Stimulated activated CD4-positive, alpha-beta T cell treated with anti-CD3 and anti-CD28 coated beads, Interleukin-12 subunit alpha, Interleukin-12 subunit beta, amount 100 ng/mL, for 4 hours (primary cell): ENCODE results near the gene SLC25A14.

ENCODE experiments used
- DNase-seq: peaks from one replicate; pipeline ENCODE4 v3.0.0-alpha.2; 2020

SLC25A14 gene

DNA sequence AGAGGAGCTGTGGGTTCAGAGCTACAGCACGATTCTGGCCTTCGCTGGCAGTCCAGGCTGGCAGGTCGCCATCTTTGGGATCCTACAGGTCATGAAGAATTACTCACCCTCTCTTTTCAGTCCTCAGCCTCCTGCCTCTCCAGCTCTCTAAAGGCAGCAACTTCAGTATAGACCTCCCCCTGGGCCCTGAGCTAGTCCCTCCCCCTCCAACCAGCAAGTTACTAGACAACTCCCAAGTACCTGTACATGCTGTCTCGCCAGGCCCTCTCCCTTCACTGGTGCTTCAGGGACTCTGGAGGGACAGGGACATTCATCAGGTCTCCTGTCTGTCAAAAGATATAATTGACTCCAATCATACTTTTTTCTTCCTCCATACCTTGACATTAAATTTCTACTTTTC is 45.8 kb downstream of the SLC25A14 start, which contains the start of gene GPR119:
GPR119 (minus strand) TSS at position 155 of the 400 bp plus-strand sequence. CDS start 227 bp downstream, outside the sequence.
- no peak for DNase-seq

DNA sequence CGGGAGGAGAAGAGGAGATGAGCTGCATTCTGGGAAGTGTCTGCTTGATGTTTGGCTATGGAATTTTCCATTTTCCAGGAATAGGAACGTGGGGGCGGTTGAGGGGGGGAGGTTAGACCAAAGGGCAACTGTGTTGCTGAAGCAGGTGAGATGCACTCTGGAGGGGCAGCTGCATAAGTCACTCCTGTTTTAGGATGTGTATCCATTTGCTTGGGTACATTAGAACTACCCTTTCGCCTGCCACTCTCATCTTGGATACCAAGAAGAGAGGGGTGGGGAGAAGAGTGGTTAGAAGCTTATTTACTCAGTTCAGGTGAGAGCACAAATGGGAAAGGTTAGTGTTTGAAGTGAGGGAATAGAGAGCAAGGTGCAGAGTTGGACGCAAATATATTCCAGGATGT is 46.7 kb downstream of the SLC25A14 start:
- DNase-seq, result no peak

DNA sequence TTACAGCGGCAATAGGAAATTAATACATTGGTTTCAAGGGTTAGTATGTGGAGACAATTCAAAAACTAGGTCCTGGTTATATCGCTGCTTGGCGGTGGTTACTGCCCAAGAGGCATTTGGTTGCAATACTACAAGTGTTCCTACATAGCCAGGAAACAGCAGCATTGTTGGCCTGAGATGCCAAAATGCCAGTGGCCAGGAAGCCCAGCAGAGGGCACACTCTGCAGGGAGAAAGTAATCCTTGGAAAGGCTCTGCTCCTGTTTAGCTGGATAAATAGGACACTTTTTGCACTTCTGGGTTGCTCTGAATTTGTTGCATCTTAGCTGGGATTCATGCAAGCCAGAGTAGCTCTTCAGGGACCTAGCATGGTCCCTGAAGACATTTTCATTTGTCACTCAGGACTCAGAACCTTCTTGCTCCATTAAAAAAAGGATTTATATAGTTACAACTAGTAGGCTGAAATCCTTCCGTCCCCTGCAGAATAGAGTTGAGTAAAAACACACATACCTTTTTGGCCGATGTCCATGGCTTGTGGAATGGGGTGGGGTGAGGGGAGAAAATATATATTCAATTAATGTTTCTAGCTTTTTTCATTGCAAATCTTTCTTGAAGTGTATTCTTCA is 53.8 kb downstream of the SLC25A14 start:
- no peak for DNase-seq

DNA sequence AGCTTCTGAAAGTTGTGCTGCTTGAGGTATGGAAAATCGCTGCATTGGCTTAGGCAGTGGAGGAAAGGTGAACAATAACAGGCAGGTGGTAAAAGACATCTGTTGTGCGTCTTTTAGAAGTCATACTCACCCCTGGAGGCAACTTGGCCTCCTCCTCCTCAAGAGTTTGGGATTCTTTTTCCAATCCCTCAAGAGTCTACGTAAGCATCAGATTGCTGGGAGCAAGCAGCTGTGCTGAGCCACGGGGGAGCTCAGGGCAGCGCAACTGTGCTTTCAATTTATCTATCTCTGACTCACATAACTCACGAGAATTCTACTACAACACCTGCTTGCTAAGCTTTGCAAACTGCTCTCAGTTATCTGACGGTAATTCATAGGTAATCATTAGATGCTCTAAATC is 55.6 kb downstream of the SLC25A14 start:
- DNase-seq, result no peak

DNA sequence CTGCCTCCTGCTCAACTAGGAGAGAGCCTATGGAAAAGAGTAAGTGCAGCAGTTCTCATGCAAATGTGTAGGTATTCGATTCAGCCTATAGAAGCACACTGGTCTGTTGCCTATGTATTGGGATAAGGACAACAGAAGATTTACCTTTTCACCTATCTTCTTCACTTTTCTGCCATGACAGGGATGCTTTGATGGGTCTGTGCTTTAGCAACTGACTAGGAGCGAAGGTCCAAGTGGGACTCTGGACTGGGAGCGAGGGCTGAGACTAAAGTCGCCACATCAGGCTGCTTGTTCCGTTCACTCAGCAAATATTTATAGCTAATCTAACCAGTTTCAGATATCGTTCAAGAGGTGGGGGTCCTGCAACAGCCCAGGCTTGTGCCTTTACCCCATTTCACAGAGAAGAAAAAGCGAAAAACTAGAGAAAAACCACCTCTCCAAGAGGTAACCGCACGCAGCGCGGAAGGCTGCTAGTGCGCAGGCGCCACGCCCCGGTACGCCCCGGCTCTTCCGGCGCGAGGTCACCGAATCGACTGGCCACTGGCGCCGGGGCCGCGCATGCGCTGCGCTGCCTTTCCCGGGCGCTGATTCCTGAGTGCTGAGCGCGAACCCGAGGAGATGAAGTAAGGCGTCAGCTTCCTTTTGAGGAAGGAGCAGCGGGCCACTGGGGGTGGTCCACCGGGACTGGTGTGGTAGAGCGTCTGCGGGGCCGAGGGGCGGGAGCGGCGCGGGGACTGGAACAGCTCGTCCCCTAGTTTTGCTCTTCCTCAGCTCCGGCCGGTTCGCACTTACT is 61.9 kb downstream of the SLC25A14 start, which contains the start of gene RBMX2:
RBMX2 (plus strand) TSS at position 573 of the 793 bp plus-strand sequence; CDS start at position 619, 46 bp downstream.
- peak; percentile 65 for DNase-seq

DNA sequence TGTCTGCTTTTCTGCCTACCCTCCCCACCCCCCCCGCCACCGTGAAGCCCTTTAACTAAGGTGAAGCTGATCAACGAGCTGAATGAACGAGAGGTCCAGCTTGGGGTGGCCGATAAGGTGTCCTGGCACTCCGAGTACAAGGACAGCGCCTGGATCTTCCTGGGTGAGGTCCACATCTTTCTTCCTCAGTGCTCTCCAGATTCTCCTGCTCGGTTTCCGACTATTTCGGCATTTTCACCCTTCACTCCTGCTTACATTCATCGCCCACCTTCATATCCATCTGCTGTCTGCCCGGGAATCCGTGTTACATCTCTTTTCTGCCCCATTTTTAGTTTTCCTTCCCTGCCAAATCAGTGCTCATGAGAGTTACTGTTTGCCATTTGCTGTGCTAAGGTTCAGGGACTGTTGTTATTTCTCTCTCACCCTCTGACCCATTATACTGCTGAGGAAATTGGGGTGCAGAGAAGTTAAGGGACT is 62.5 kb downstream of the SLC25A14 start:
- DNase-seq, result no peak

DNA sequence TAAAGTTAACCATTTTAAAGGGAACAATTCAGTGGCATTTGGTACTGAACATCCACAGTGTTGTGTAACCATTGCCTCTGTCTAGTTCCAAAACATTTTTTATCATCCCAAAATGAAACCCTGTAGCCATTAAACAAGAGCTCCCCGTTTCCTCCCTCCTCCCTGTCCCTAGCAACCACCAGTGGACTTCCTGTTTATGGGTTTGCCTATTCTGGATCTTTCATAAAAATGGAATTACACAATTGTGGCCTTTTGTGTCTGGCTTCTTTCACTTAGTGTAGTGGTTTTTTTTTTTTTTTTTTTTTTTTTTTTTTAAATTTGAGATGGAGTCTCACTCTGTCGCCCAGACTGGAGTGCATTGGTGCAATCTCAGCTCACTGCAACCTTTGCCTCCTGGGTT is 73.7 kb downstream of the SLC25A14 start:
- no peak for DNase-seq

DNA sequence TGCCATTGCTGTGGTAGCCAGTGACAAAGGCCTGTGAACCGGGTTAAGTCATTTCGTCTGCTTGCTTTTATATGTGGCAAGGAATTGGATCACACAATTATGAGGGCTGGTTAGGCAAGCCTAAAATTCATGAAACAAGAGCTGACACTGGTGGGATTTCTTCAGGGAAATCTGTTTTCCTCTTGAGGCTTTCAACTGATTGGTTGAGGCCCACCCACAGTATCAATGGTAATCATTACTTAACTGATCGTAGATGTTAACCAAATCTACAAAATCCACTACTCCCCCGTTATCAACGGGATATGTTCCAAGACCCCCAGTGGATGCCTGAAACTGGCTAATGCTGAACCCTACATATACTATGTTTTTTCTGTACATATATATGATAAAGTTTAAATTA is 75.1 kb downstream of the SLC25A14 start:
- DNase-seq, result no peak

DNA sequence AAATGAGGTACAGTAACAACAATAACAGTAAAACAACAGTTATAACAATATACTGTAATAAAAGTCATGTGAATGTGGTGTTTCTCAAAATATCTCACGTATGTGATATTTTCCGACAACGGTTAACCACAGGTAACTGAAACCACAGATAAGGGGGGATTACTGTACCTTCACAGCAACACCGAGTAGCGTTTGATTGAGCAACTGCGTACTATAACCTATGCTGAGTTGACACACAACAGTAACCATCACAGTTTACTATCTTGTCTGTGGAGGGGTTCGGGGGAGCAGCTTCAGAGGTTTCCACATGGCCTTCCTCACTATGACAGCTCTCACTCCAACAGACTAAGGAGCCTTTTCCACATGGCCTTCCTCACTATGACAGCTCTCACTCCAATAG is 75.5 kb downstream of the SLC25A14 start:
- no peak for DNase-seq

DNA sequence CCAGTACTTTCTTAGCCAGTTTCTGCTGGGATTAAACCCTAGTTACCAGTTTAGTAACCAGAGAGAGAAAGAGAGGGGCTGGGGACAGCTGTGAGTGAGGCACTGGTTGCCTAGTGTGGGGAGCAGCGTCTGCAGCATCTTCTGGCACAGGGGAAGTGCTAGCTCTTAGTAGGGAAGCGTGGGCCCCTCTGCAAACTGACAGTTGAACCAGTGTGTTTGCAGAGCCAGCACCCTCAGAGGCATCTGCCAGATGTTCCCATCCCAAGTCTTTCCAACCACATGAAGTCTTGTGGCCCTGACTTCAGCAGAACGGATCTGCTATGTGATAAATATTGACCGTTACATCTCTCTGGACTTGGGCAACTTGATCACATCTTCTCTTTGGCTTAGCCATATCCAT is 77.1 kb downstream of the SLC25A14 start:
- DNase-seq, result no peak

DNA sequence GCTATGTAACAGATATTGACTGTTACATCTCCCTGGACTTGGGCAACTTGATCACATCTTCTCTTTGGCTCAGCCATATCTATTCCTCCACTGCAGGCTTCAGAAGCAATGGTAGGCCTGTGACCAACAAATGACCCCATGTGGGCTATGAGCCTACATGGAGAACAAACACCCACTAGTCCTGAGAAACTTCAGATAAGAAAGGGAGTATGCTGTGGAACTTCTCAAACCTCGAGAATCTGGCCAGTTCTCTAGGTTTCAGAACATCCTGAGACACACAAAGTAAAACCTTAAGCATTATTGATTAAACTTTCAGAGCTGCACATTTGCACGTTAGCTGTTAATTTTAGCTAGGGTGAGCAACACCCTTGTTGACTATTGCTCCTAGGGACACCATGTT is 78.3 kb downstream of the SLC25A14 start:
- no peak for DNase-seq

DNA sequence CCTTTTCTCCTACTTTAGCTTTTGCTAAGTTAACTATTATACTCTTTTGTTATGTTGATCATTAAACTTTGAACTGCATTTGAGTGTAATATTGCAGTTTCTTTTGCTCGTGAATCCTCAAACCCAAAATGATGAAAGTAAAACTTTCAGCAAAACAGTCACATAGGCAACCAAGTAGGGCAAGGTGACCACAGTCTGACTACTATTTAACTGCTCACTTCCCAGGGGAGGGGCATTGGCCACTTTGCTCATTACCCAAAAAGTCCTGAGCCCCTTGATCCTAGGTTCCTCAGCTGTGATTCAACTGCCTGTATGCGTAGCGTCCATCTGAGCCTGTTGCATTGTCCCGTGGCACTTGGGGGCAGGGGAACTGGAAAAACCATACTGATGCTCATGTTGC is 79.0 kb downstream of the SLC25A14 start:
- no peak for DNase-seq

DNA sequence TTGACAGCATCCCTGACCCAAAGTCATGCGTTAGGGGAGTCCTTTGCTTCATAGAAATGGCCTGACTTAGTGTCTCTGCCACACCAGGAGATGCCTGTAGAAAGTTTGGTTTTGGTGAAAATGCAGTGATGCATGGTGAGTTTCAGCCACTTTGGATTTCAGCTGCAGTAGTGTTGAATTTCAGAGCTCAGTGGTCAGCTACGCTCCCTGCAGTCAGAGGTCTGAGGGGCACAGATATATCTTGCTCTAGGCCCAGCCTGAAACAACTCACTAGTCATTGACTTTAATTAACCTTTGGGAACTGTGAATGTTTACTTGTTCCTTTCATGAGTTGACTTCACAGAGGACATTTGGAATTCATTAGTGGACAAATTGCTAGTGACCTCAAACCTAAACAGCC is 79.5 kb downstream of the SLC25A14 start:
- DNase-seq, result no peak
